ENCODE measurements around the gene RSAD1.

The RSAD1 gene

GRCh38 chr17:50468304-50469207, 10.1 kb upstream of the RSAD1 start, which contains the start of gene CHAD:
Gene CHAD, minus strand, starts transcription at chr17:50468880. Its CDS starts 67 bp downstream, at chr17:50468813.
- Histone ChIP-seq H3K36me3 (ENCODE audit: low read depth) (peaks cover 18% of the 10 kb centered on the region), H3K4me1 (ENCODE audit: insufficient read depth, poor library complexity, severe bottlenecking) (no peaks in the 10 kb centered on the region), H3K4me3 (ENCODE audit: severe bottlenecking) (no peak within 1 kb of the TSS), H3K27me3 (ENCODE audit: insufficient read depth, poor library complexity, severe bottlenecking) (no peaks in the 10 kb centered on the region), H3K27ac (ENCODE audit: poor library complexity, severe bottlenecking) (no peak within 1 kb of the TSS), H3K9me3 (ENCODE audit: severe bottlenecking) (no peaks in the 10 kb centered on the region)
- TF ChIP-seq CTCF (IDR thresholded peaks at IDR 0.05; ENCODE audit: poor library complexity, severe bottlenecking) = no peak
- ATAC-seq (ENCODE audit: low read depth) (no peak), DNase-seq (ENCODE audit: low spot score) (no peak)

GRCh38 chr17:50469208-50469605, 9.5 kb upstream of the RSAD1 start:
- TF ChIP-seq CTCF (IDR thresholded peaks at IDR 0.05; ENCODE audit: poor library complexity, severe bottlenecking) = no peak
- no peaks in the 10 kb centered on the region for H3K27me3 ChIP-seq (ENCODE audit: insufficient read depth, poor library complexity, severe bottlenecking)
- no peaks in the 10 kb centered on the region for H3K4me1 ChIP-seq (ENCODE audit: insufficient read depth, poor library complexity, severe bottlenecking)
- H3K9me3 ChIP-seq (ENCODE audit: severe bottlenecking) = no peaks in the 10 kb centered on the region
- H3K27ac ChIP-seq (ENCODE audit: poor library complexity, severe bottlenecking) = no peak overlapping the region
- ATAC-seq (ENCODE audit: low read depth) (no peak), DNase-seq (ENCODE audit: low spot score) (no peak)
- no peak overlapping the region for H3K4me3 ChIP-seq (ENCODE audit: severe bottlenecking)
- peaks cover 18% of the 10 kb centered on the region for H3K36me3 ChIP-seq (ENCODE audit: low read depth)

GRCh38 chr17:50469671-50470305, 8.9 kb upstream of the RSAD1 start:
- Histone ChIP-seq H3K9me3 (ENCODE audit: severe bottlenecking) (no peaks in the 10 kb centered on the region), H3K4me3 (ENCODE audit: severe bottlenecking) (no peak overlapping the region), H3K27ac (ENCODE audit: poor library complexity, severe bottlenecking) (no peak overlapping the region), H3K36me3 (ENCODE audit: low read depth) (peaks cover 22% of the 10 kb centered on the region), H3K27me3 (ENCODE audit: insufficient read depth, poor library complexity, severe bottlenecking) (no peaks in the 10 kb centered on the region), H3K4me1 (ENCODE audit: insufficient read depth, poor library complexity, severe bottlenecking) (no peaks in the 10 kb centered on the region)
- ATAC-seq (ENCODE audit: low read depth) (no peak), DNase-seq (ENCODE audit: low spot score) (no peak)
- TF ChIP-seq CTCF (IDR thresholded peaks at IDR 0.05; ENCODE audit: poor library complexity, severe bottlenecking) = no peak

GRCh38 chr17:50470426-50470825, 8.2 kb upstream of the RSAD1 start:
- Histone ChIP-seq H3K4me1 (ENCODE audit: insufficient read depth, poor library complexity, severe bottlenecking) (no peaks in the 10 kb centered on the region), H3K27me3 (ENCODE audit: insufficient read depth, poor library complexity, severe bottlenecking) (no peaks in the 10 kb centered on the region), H3K4me3 (ENCODE audit: severe bottlenecking) (no peak overlapping the region), H3K27ac (ENCODE audit: poor library complexity, severe bottlenecking) (no peak overlapping the region), H3K36me3 (ENCODE audit: low read depth) (peaks cover 22% of the 10 kb centered on the region), H3K9me3 (ENCODE audit: severe bottlenecking) (no peaks in the 10 kb centered on the region)
- TF ChIP-seq CTCF (IDR thresholded peaks at IDR 0.05; ENCODE audit: poor library complexity, severe bottlenecking) = no peak
- no peak for ATAC-seq (ENCODE audit: low read depth)
- DNase-seq (ENCODE audit: low spot score) = no peak
